T-helper 2 cell treated with Interferon-gamma antibody and Interleukin-4, amounts not matched to agents 5 μg/mL and 100 μg/mL, for 36 hours (primary cell): ENCODE results near the gene FSTL1.

Experiments used
- DNase-seq: peaks from one replicate; pipeline ENCODE4 v3.0.0; 2021; ENCODE audit warnings: low spot score
- H3K27ac Mint-ChIP-seq: one replicate; pipeline ENCODE4 v1.8.0; 2021; ENCODE audit warnings: mild to moderate bottlenecking, mixed read lengths
- H3K27me3 Mint-ChIP-seq: one replicate; pipeline ENCODE4 v1.8.0; 2021; ENCODE audit warnings: low read depth, mixed read lengths
- H3K36me3 Mint-ChIP-seq: one replicate; pipeline ENCODE4 v1.8.0; 2021; ENCODE audit warnings: low read depth, mixed read lengths
- H3K4me1 Mint-ChIP-seq: one replicate; pipeline ENCODE4 v1.8.0; 2021; ENCODE audit warnings: low read depth, mixed read lengths
- H3K4me3 Mint-ChIP-seq: one replicate; pipeline ENCODE4 v1.8.0; 2022; ENCODE audit warnings: mild to moderate bottlenecking, moderate library complexity, mixed read lengths
- H3K9me3 Mint-ChIP-seq: one replicate; pipeline ENCODE4 v1.8.0; 2021; ENCODE audit warnings: mixed read lengths

FSTL1 gene

DNA sequence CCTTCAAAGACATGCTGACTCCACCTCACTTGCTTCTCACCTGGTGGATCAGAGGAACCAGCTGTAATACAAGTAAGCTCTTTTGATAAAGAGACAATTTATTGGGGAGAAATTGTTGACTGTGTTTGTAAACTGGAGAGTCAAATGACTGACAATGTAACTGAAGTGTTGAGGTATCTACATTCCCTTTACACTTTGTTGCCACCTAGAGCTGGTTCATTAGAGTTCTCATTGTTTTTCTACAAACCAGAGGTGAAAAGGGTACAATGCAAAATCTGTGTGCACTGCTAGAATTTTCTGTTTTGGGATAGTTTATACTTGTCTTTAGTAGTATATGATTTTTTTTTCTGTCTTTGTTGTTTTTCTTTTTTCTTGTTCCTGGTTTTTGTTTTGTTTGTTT, 93.0 kb downstream of the FSTL1 start:
- no peak for DNase-seq
- Mint-ChIP-seq H3K27me3 (peaks cover 57% of the 10 kb centered on the region), H3K27ac (no peak overlapping the region), H3K4me1 (no peaks in the 10 kb centered on the region), H3K4me3 (no peak overlapping the region), H3K9me3 (no peaks in the 10 kb centered on the region), H3K36me3 (no peaks in the 10 kb centered on the region)

DNA sequence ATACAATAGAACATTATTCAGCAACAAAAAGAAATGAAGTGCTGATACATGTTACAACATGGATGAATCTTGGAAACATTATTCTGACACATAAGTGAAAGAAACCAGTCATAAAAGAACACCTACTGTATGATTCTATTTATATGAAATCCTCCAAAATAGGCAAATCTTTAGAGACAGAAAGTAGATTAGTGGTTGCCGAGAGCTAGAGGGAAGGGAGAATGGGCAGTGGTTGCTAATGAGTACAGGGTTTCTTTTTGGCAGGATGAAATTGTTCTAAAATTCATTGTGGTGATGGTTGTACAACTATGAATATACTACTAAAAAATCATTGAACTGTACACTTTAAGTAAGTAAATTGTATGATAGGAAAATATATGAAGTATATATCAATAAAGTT, 95.3 kb downstream of the FSTL1 start:
- Mint-ChIP-seq H3K4me3 (no peak overlapping the region), H3K27ac (no peak overlapping the region), H3K9me3 (no peaks in the 10 kb centered on the region), H3K36me3 (no peaks in the 10 kb centered on the region), H3K4me1 (no peaks in the 10 kb centered on the region), H3K27me3 (peaks cover 59% of the 10 kb centered on the region)
- no peak for DNase-seq

GRCh38 chr3:120353463-120353862, 97.3 kb downstream of the FSTL1 start:
- no peak overlapping the region for H3K4me3 Mint-ChIP-seq
- H3K27ac Mint-ChIP-seq = no peak overlapping the region
- H3K9me3 Mint-ChIP-seq = no peaks in the 10 kb centered on the region
- peaks cover 58% of the 10 kb centered on the region for H3K27me3 Mint-ChIP-seq
- peaks cover 4% of the 10 kb centered on the region for H3K4me1 Mint-ChIP-seq
- no peaks in the 10 kb centered on the region for H3K36me3 Mint-ChIP-seq
- no peak for DNase-seq

- Mint-ChIP-seq H3K36me3 (peaks cover 11% of the 10 kb centered on the region), H3K4me3 (no peak overlapping the region), H3K27me3 (peaks cover 50% of the 10 kb centered on the region), H3K9me3 (no peaks in the 10 kb centered on the region), H3K27ac (no peak overlapping the region), H3K4me1 (peaks cover 15% of the 10 kb centered on the region)
- no peak for DNase-seq
Observed at GRCh38 chr3:120352017-120352416, 98.8 kb downstream of the FSTL1 start.

GRCh38 chr3:120350401-120350941, 100.3 kb downstream of the FSTL1 start:
- no peaks in the 10 kb centered on the region for H3K9me3 Mint-ChIP-seq
- peaks cover 29% of the 10 kb centered on the region for H3K4me1 Mint-ChIP-seq
- H3K36me3 Mint-ChIP-seq = peaks cover 23% of the 10 kb centered on the region
- peak overlapping the region; percentile 32 for H3K4me3 Mint-ChIP-seq
- peaks cover 37% of the 10 kb centered on the region for H3K27me3 Mint-ChIP-seq
- no peak overlapping the region for H3K27ac Mint-ChIP-seq
- no peak for DNase-seq

- peaks cover 26% of the 10 kb centered on the region for H3K36me3 Mint-ChIP-seq
- H3K27ac Mint-ChIP-seq = peak overlapping the region; percentile 80
- peaks cover 31% of the 10 kb centered on the region for H3K27me3 Mint-ChIP-seq
- no peak for DNase-seq
- H3K4me3 Mint-ChIP-seq = peak overlapping the region; percentile 90
- peaks cover 36% of the 10 kb centered on the region for H3K4me1 Mint-ChIP-seq
- no peaks in the 10 kb centered on the region for H3K9me3 Mint-ChIP-seq
Observed at GRCh38 chr3:120349855-120350125, 101.0 kb downstream of the FSTL1 start.

GRCh38 chr3:120348991-120349854, 101.6 kb downstream of the FSTL1 start, which contains the start of gene LRRC58:
Gene LRRC58 (minus strand): TSS chr3:120349354. CDS start chr3:120349243, 111 bp downstream.
- peaks cover 27% of the 10 kb centered on the region for H3K36me3 Mint-ChIP-seq

GRCh38 chr3:120348065-120348990, 102.5 kb downstream of the FSTL1 start:
- Mint-ChIP-seq H3K27me3 (peaks cover 19% of the 10 kb centered on the region), H3K27ac (peak overlapping the region; percentile 85), H3K4me1 (peaks cover 45% of the 10 kb centered on the region), H3K9me3 (no peaks in the 10 kb centered on the region), H3K36me3 (peaks cover 32% of the 10 kb centered on the region), H3K4me3 (peak overlapping the region; percentile 90)
- DNase-seq = no peak

More at GRCh38 chr3:120348991-120349854, 101.6 kb downstream of the FSTL1 start, which contains the start of gene LRRC58:
- Mint-ChIP-seq H3K9me3 (no peaks in the 10 kb centered on the region), H3K27me3 (peaks cover 26% of the 10 kb centered on the region), H3K4me1 (peaks cover 41% of the 10 kb centered on the region), H3K4me3 (peak within 1 kb of the TSS; percentile 90), H3K27ac (peak within 1 kb of the TSS; percentile 85)
- DNase-seq = peak; percentile 91

GRCh38 chr3:120344349-120344748, 106.4 kb downstream of the FSTL1 start:
- Mint-ChIP-seq H3K27ac (peak overlapping the region; percentile 82), H3K4me1 (peaks cover 41% of the 10 kb centered on the region), H3K27me3 (no peaks in the 10 kb centered on the region), H3K4me3 (peak overlapping the region; percentile 51), H3K9me3 (peaks cover 20% of the 10 kb centered on the region), H3K36me3 (peaks cover 59% of the 10 kb centered on the region)
- peak; percentile 17 for DNase-seq
